ENCODE measurements around the gene TUBG2.

The TUBG2 gene

DNA sequence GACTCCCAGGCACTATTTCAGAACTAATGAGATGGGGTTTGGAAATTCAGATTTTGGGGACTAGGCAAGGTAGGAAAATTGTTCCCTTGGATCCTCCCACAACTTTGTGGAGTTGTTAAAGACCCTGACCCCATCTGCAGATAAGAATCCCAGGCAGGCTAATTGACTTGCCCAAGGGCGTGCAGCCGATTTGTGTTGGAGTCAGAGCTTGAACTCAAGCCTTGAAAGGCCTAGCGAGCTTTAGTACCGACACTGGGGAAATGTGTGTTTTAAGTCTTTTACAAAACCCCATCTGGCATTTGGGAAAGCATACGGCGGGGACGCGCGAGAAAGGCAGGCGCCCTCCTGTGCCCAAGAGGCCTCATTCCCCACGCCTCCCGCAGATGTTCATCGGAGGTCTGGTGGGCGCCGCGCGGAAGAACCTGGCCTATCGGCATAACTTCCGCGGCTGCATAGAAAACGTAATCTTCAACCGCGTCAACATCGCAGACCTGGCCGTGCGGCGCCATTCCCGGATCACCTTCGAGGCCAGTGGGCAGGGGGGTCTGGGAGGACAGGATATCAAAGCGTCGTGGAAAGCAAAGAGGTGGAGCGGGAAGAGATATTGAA is 27.5 kb downstream of the TUBG2 start:
- TF ChIP-seq EZH2phosphoT487 (conservative IDR thresholded peaks at IDR 0.05; ENCODE audit: low read length) (no peak), CTCF (IDR thresholded peaks at IDR 0.05; ENCODE audit: insufficient read depth, low read length, poor library complexity, severe bottlenecking) (no peak)
- Histone ChIP-seq H3K9ac (ENCODE audit: low read length) (no peak overlapping the region), H3K79me2 (ENCODE audit: insufficient read depth, low read length) (no peaks in the 10 kb centered on the region), H2AFZ (ENCODE audit: low read depth, low read length, severe bottlenecking) (no peak overlapping the region), H3K27ac (ENCODE audit: low read depth, low read length) (no peak overlapping the region), H3K9me2 (replicated peaks; ENCODE audit: insufficient read depth, low read length) (no peaks in the 10 kb centered on the region), H3K27me3 (ENCODE audit: low read length) (no peaks in the 10 kb centered on the region), H3K36me3 (ENCODE audit: low read length) (no peaks in the 10 kb centered on the region), H4K20me1 (ENCODE audit: low read depth, low read length) (no peaks in the 10 kb centered on the region), H3K4me2 (ENCODE audit: low read depth, low read length, poor library complexity, severe bottlenecking) (no peak overlapping the region), H3F3A (ENCODE audit: insufficient read depth) (no peaks in the 10 kb centered on the region), H3K9me3 (ENCODE audit: insufficient read depth, low read length) (no peaks in the 10 kb centered on the region), H3K4me3 (ENCODE audit: insufficient read depth, low read length, poor library complexity, severe bottlenecking) (no peak overlapping the region)

DNA sequence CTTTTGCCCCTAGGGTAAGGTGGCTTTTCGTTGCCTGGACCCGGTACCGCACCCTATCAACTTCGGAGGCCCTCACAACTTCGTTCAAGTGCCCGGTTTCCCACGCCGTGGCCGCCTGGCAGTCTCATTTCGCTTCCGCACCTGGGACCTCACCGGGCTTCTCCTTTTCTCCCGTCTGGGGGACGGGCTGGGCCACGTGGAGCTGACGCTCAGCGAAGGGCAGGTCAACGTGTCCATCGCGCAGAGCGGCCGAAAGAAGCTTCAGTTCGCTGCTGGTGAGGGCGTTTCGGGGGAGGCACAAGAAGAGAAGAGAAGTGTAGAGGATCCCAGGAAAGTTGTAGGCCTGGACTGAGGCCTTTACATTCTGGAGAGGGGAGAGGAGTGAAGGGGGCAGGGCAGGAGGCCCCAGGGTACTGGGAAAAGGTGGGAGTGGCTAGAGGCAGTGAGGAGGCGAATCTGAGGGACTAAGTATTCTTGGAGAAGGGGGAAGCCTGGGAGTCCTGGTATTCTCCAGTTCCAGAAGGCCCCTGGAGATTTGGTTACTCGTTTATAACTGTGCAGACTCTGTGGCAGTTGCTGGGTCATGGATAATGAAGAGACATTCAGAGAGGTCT is 28.7 kb downstream of the TUBG2 start:
- no peaks in the 10 kb centered on the region for H3K9me2 ChIP-seq (replicated peaks; ENCODE audit: insufficient read depth, low read length)
- H3K4me3 ChIP-seq (ENCODE audit: insufficient read depth, low read length, poor library complexity, severe bottlenecking): no peak overlapping the region
- no peak overlapping the region for H3K27ac ChIP-seq (ENCODE audit: low read depth, low read length)
- H3F3A ChIP-seq (ENCODE audit: insufficient read depth): no peaks in the 10 kb centered on the region
- no peaks in the 10 kb centered on the region for H3K79me2 ChIP-seq (ENCODE audit: insufficient read depth, low read length)
- no peak overlapping the region for H2AFZ ChIP-seq (ENCODE audit: low read depth, low read length, severe bottlenecking)
- no peaks in the 10 kb centered on the region for H3K36me3 ChIP-seq (ENCODE audit: low read length)
- no peaks in the 10 kb centered on the region for H3K9me3 ChIP-seq (ENCODE audit: insufficient read depth, low read length)
- no peak overlapping the region for H3K9ac ChIP-seq (ENCODE audit: low read length)
- H3K4me2 ChIP-seq (ENCODE audit: low read depth, low read length, poor library complexity, severe bottlenecking): no peak overlapping the region
- no peaks in the 10 kb centered on the region for H3K27me3 ChIP-seq (ENCODE audit: low read length)
- no peaks in the 10 kb centered on the region for H4K20me1 ChIP-seq (ENCODE audit: low read depth, low read length)
- TF ChIP-seq EZH2phosphoT487 (conservative IDR thresholded peaks at IDR 0.05; ENCODE audit: low read length) (no peak), CTCF (IDR thresholded peaks at IDR 0.05; ENCODE audit: insufficient read depth, low read length, poor library complexity, severe bottlenecking) (no peak)

DNA sequence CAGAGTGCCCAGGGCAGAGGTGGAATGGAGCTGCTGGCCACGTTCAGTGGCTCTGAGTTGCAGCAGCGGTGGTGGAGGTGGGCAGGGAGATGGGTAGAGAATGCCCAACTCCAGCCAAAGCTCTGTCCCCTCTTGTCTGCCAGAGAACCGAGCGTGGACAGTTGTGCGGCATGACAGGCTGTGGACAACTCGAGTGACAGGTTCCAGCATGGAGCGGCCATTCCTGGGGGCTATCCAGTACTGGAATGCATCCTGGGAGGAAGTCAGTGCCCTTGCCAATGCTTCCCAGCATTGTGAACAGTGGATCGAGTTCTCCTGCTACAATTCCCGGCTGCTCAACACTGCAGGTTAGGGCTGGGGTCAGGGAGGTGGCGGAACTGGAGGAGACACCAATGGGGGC is 31.5 kb downstream of the TUBG2 start:
- H3K36me3 ChIP-seq (ENCODE audit: low read length): no peaks in the 10 kb centered on the region
- no peak overlapping the region for H3K9ac ChIP-seq (ENCODE audit: low read length)

More for the DNA sequence above, 31.5 kb downstream of the TUBG2 start:
- Histone ChIP-seq H2AFZ (ENCODE audit: low read depth, low read length, severe bottlenecking) (no peak overlapping the region), H3K27me3 (ENCODE audit: low read length) (no peaks in the 10 kb centered on the region), H3K9me3 (ENCODE audit: insufficient read depth, low read length) (no peaks in the 10 kb centered on the region), H3K4me3 (ENCODE audit: insufficient read depth, low read length, poor library complexity, severe bottlenecking) (no peak overlapping the region), H3F3A (ENCODE audit: insufficient read depth) (no peaks in the 10 kb centered on the region), H4K20me1 (ENCODE audit: low read depth, low read length) (no peaks in the 10 kb centered on the region), H3K79me2 (ENCODE audit: insufficient read depth, low read length) (no peaks in the 10 kb centered on the region), H3K27ac (ENCODE audit: low read depth, low read length) (no peak overlapping the region), H3K9me2 (replicated peaks; ENCODE audit: insufficient read depth, low read length) (no peaks in the 10 kb centered on the region), H3K4me2 (ENCODE audit: low read depth, low read length, poor library complexity, severe bottlenecking) (no peak overlapping the region)
- TF ChIP-seq CTCF (IDR thresholded peaks at IDR 0.05; ENCODE audit: insufficient read depth, low read length, poor library complexity, severe bottlenecking): no peak
- no peak for TF ChIP-seq EZH2phosphoT487 (conservative IDR thresholded peaks at IDR 0.05; ENCODE audit: low read length)
